HepG2 (cell line): Measurements from ENCODE around the gene ASIC2. TPM values are rescaled to one million over a fixed set of nuclear protein-coding genes. Genes with fewer than 3 reads are reported as not detected.

Experiments
- ATAC-seq: fragments of 200-7000 bp; cut with Tn5 transposase; 3 replicates; pipeline ENCODE4 v1.9.1; 2020; ENCODE audit warnings: mild to moderate bottlenecking, moderate library complexity
- BruUV-seq: library from RNA; stranded (reverse); fragments of 400-500 nt; replicated peaks from 2 replicates; lab custom pipeline; 2021; lab: Mats Ljungman, UMichigan
- CTCF ChIA-PET: fragments of 300-600 bp; formaldehyde crosslinking; extraction: SDS; loops from one replicate; lab custom pipeline; 2021; ENCODE audit warnings: low total read pairs, inconsistent platforms, low intra/inter-chr PET ratio; lab: Yijun Ruan, JAX
- POLR2A ChIA-PET: fragments of 350-600 bp; sonication (Branson Sonifier 250); formaldehyde crosslinking; loops from one replicate; lab custom pipeline; 2020; ENCODE audit warnings: antibody characterized with exemption, inconsistent platforms; lab: Yijun Ruan, JAX
- DNase-seq: peaks from one replicate; pipeline ENCODE4 v3.0.0-alpha.2; 2015; ENCODE audit warnings: low spot score
- FAIRE-seq: peaks from 3 replicates; lab custom pipeline; 2011; peaks lifted over from hg19 to GRCh38; lab: Jason Lieb, UNC
- H2AFZ ChIP-seq: one replicate; pipeline ENCODE4 v1.6.1; 2011; ENCODE audit warnings: low read length, inconsistent platforms
- H3K27ac ChIP-seq: fragments of 300-600 bp; 3 replicates; pipeline ENCODE4 v1.8.0; 2011; ENCODE audit warnings: mixed run types, mild to moderate bottlenecking, mixed read lengths, low read length, inconsistent platforms; ENCODE audit not compliant: insufficient read depth; ENCODE audit errors: extremely low read length
- H3K27me3 ChIP-seq, 2 experiments: fragments of 200-600 bp in 1 of 2; 2 replicates in 1 of 2; 3 replicates in 1 of 2; pipeline versions ENCODE4 v1.6.0 to v1.8.0; 2011; ENCODE audit warnings: low read length in 2 of 2, mild to moderate bottlenecking in 2 of 2, moderate library complexity in 2 of 2, inconsistent platforms in 1 of 2; ENCODE audit not compliant: insufficient read depth in 2 of 2, control insufficient read depth in 1 of 2
- H3K36me3 ChIP-seq, 2 experiments: fragments of 200-600 bp in 1 of 2; replicated peaks in 1 of 2; 2 replicates in 1 of 2; 3 replicates in 1 of 2; pipeline versions ENCODE4 v1.5.1 to v1.8.0; 2011; ENCODE audit warnings: low read length in 2 of 2, inconsistent platforms in 1 of 2; ENCODE audit not compliant: insufficient read depth in 2 of 2, control insufficient read depth in 1 of 2
- H3K4me1 ChIP-seq: 2 replicates; pipeline ENCODE4 v1.5.1; 2012; ENCODE audit warnings: low read length, inconsistent platforms; ENCODE audit not compliant: insufficient read depth
- H3K4me2 ChIP-seq: 2 replicates; pipeline ENCODE4 v1.6.0; 2011; ENCODE audit warnings: low read depth, low read length, inconsistent platforms
- H3K4me3 ChIP-seq, 3 experiments: fragments of 200-600 bp in 1 of 3; sonication (generic), shearing (Covaris generic) in 1 of 3; replicated peaks in 1 of 3; 2 replicates each; pipeline ENCODE4 v1.5.1; 2011 to 2016; ENCODE audit warnings: low read length in 3 of 3, inconsistent platforms in 2 of 3, low read depth in 2 of 3, mild to moderate bottlenecking in 2 of 3, control low read depth in 1 of 3, mixed read lengths in 1 of 3; ENCODE audit not compliant: insufficient read depth in 1 of 3
- H3K79me2 ChIP-seq: one replicate; pipeline ENCODE4 v1.6.1; 2011; ENCODE audit warnings: low read length, inconsistent platforms; ENCODE audit not compliant: insufficient read depth
- H3K9ac ChIP-seq: 2 replicates; pipeline ENCODE4 v1.6.0; 2011; ENCODE audit warnings: mild to moderate bottlenecking, low read depth, low read length, inconsistent platforms; ENCODE audit not compliant: insufficient read depth
- H3K9me3 ChIP-seq: 2 replicates; pipeline ENCODE4 v1.5.1; 2012; ENCODE audit warnings: mild to moderate bottlenecking, low read length
- H4K20me1 ChIP-seq: 2 replicates; pipeline ENCODE4 v1.6.0; 2011; ENCODE audit warnings: inconsistent platforms, mild to moderate bottlenecking, low read length, moderate library complexity; ENCODE audit not compliant: insufficient read depth
- KDM3A ChIP-seq: IDR thresholded peaks from 2 replicates; pipeline ENCODE4 v1.6.1; 2018; ENCODE audit warnings: low read depth, missing compliant biosample characterization
- NFKB2 ChIP-seq: sonication (generic); formaldehyde crosslinking; IDR thresholded peaks from 2 replicates; pipeline ENCODE4 v1.4.0; 2020; ENCODE audit warnings: missing genetic modification reagents, borderline replicate concordance
- NKX3-1 ChIP-seq: sonication (generic); formaldehyde crosslinking; IDR thresholded peaks from 2 replicates; pipeline ENCODE4 v1.5.0; 2020; ENCODE audit warnings: missing genetic modification reagents
- PAWR ChIP-seq: sonication (generic); formaldehyde crosslinking; IDR thresholded peaks from 2 replicates; pipeline ENCODE4 v1.4.0; 2020; ENCODE audit warnings: missing genetic modification reagents, mild to moderate bottlenecking, borderline replicate concordance
- PHF8 ChIP-seq: sonication (generic); formaldehyde crosslinking; IDR thresholded peaks from 2 replicates; pipeline ENCODE4 v1.5.0; 2020; ENCODE audit warnings: missing genetic modification reagents
- SIN3B ChIP-seq: fragments of 150-350 bp; IDR thresholded peaks from 2 replicates; pipeline ENCODE4 v1.6.1; 2014; ENCODE audit warnings: low read length
- SNRNP70 ChIP-seq: fragments of 200-400 bp; formaldehyde crosslinking; IDR thresholded peaks from 2 replicates; pipeline ENCODE4 v1.6.1; 2017; ENCODE audit warnings: mild to moderate bottlenecking, low read depth, low read length, moderate library complexity
- TEAD2 ChIP-seq: sonication (generic); formaldehyde crosslinking; IDR thresholded peaks from 2 replicates; pipeline ENCODE4 v1.9.0; 2021; ENCODE audit warnings: missing genetic modification reagents
- ZNF563 ChIP-seq: sonication (generic); formaldehyde crosslinking; IDR thresholded peaks from 2 replicates; pipeline ENCODE4 v1.8.0; 2022; ENCODE audit warnings: mild to moderate bottlenecking, moderate library complexity, missing genetic modification reagents
- ZNF572 ChIP-seq: sonication (generic); formaldehyde crosslinking; IDR thresholded peaks from 2 replicates; pipeline ENCODE4 v1.5.1; 2020; ENCODE audit warnings: mild to moderate bottlenecking, missing genetic modification reagents
- ZNF589 ChIP-seq: sonication (generic); formaldehyde crosslinking; conservative IDR thresholded peaks from 2 replicates; pipeline ENCODE4 v1.8.0; 2022; ENCODE audit warnings: mild to moderate bottlenecking, moderate library complexity, missing genetic modification reagents
- ZNF891 ChIP-seq: sonication (generic); formaldehyde crosslinking; IDR thresholded peaks from 2 replicates; pipeline ENCODE4 v1.5.0; 2020; ENCODE audit warnings: mild to moderate bottlenecking, missing genetic modification reagents
- WGBS: methylation state at CpG from one replicate; pipeline ENCODE4 v1.1.6; 2017; ENCODE audit warnings: low lambda C conversion rate; 5-methylcytosine and 5-hydroxymethylcytosine counted together
- in situ Hi-C: cut with HindIII; loops from 2 replicates; pipeline ENCODE4 v1.10.0; 2017; ENCODE audit warnings: low pct_unique_long_range_greater_than_20kb; ENCODE audit not compliant: extremely low pct_ligation_motif_present
- intact Hi-C: fragments of 100-400 bp; cut with micrococcal nuclease; formaldehyde crosslinking; loops from one replicate; pipeline ENCODE4 v1.10.0; 2022; ENCODE audit not compliant: unreplicated experiment
- polyA plus RNA-seq, 8 experiments: library from polyadenylated mRNA; depleted of rRNA in 3 of 8; stranded (reverse) in 7 of 8; unstranded in 1 of 8; fragments of >200 nt; fragmentation: Illumina TruSeq in 4 of 8; extraction: Trizol in 4 of 8; gene quantifications; 2 replicates each; pipeline versions ENCODE4 v1.2.1 to v1.2.3, GENCODE V29; 2011 to 2016; ENCODE audit warnings: low read depth in 4 of 8, missing spikeins in 1 of 8, mixed read lengths in 1 of 8; ENCODE audit not compliant: insufficient read depth in 1 of 8
- total RNA-seq, 5 experiments: library from RNA; depleted of rRNA; stranded (reverse); fragments of >200 nt; fragmentation: Illumina TruSeq; extraction: Trizol; gene quantifications; 2 replicates each; pipeline ENCODE4 v1.2.3, GENCODE V29; 2016; ENCODE audit warnings: low read depth in 1 of 5
- TF ChIP-seq, protein P1 (sequence below): IDR thresholded peaks from 2 replicates; pipeline ENCODE4 v1.6.1; 2016; ENCODE audit warnings: missing biosample characterization, missing genetic modification reagents, low read depth
- TF ChIP-seq, protein P2 (sequence below): IDR thresholded peaks from 2 replicates; pipeline ENCODE4 v1.6.1; 2016
- TF ChIP-seq, protein P3 (sequence below): sonication (generic); formaldehyde crosslinking; IDR thresholded peaks from 2 replicates; pipeline ENCODE4 v1.4.0; 2020; ENCODE audit warnings: mild to moderate bottlenecking, missing genetic modification reagents
- TF ChIP-seq, protein P4 (sequence below): fragments of 450-650 bp; IDR thresholded peaks from 2 replicates; pipeline ENCODE4 v1.6.1; 2016

Gene ASIC2
- total and polyA plus RNA-seq, 2 of the 13 experiments (the other 11 are each of a cell fraction or from before 2014, with no cell fraction given) = not detected

DNA sequence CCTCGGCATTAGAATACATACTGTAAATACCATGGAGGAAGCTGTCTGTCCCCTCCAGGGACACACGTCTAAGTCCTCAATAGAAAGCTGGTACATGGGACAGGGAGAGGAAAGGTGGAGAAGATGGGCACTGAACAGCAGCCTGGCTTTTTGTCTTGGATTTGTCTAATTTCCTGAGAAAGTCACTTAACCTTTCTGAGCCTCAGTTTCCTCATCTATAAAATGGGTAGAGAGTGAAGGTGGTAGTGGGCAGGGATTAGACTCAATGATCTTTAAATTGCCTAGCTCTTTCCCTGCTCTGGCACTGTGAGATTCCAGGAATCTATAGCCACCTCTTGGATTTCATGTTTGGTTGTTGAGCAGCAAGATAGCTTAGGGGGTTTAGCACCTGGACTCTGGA lies 96.2 kb downstream of the ASIC2 start (continued):
- TF ChIP-seq NKX3-1 (CRISPR knock-in tag) (no peak), ZNF572 (CRISPR knock-in tag) (no peak)
- TF ChIP-seq, all 625 proteins: peak for 0

DNA sequence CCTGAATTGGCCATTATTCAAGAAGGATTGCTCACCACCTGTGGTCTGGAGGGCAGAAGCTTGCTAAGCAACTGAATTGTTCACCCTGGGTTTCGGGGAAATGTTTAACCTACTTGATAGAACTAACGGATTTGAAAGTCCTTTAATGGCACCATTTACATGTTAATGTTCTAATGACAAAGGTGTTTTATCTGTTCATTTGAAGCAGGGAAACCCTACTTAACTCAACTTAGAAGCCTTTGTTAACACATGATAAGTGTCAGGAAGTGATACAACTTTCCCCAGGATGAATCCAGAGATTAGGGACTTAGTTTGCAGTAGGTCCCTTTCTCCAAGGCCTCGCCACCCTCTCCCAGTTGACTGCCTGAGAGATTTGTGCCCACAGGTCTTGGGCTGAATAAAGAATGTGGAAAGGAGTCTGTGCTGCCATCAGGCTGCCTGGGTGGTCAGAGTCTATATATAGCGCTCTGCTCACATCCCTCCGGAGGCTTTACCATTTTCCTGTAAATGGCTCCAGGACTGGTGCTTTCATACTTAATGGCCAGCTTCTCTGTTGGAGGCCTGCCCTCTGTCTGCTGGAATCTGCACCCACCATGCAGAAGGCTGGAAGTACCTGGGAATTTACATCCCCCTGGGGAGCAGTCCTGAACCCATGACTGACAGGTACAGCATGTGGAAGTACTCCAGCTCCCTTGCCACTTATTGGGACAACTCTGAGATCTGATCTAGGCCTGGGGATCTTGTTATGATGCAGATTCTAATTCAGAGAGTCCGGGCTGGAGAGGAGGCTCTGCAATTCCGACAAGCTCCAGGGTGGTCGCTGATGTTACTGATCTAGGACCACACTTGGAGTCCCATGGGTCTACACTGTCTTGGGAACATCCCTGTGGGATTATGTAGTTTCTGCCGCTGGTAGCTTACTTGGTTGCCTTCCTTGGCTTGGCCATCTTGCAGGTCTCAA lies 99.9 kb downstream of the ASIC2 start:
- FAIRE-seq (no peak), ATAC-seq (no peak), DNase-seq (no peak)
- no peaks in the 10 kb centered on the region for H3K9me3 ChIP-seq
- no peak overlapping the region for H3K4me3 ChIP-seq
- no peaks in the 10 kb centered on the region for H3K4me1 ChIP-seq
- ChIA-PET POLR2A (no interaction called here), CTCF (no interaction called here)
- no peak overlapping the region for H2AFZ ChIP-seq
- in situ Hi-C loops (no loop called here), intact Hi-C loops (no loop called here)
- H4K20me1 ChIP-seq = no peaks in the 10 kb centered on the region
- 33% methylated on average over 5 of the region's 9 CpGs for WGBS
- H3K79me2 ChIP-seq = no peaks in the 10 kb centered on the region
- TF ChIP-seq ZNF589 (CRISPR knock-in tag) (no peak), SIN3B (no peak), ZNF563 (CRISPR knock-in tag) (no peak), SNRNP70 (no peak), ZNF891 (CRISPR knock-in tag) (no peak), NFKB2 (CRISPR knock-in tag) (no peak), PAWR (CRISPR knock-in tag) (no peak), TEAD2 (CRISPR knock-in tag) (no peak), PHF8 (CRISPR knock-in tag) (no peak), KDM3A (no peak)
- TF ChIP-seq, protein P1, sequence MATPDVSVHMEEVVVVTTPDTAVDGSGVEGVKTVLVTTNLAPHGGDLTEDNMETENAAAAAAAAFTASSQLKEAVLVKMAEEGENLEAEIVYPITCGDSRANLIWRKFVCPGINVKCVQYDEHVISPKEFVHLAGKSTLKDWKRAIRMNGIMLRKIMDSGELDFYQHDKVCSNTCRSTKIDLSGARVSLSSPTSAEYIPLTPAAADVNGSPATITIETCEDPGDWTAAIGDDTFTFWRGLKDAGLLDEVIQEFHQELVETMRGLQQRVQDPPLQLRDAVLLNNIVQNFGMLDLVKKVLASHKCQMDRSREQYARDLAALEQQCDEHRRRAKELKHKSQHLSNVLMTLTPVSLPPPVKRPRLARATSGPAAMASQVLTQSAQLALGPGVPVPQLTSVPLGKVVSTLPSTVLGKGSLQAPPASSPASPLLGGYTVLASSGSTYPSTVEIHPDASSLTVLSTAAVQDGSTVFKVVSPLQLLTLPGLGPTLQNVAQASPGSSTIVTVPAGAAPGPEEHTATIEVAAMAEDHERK (CRISPR knock-in tag) = no peak
- TF ChIP-seq, protein P2, sequence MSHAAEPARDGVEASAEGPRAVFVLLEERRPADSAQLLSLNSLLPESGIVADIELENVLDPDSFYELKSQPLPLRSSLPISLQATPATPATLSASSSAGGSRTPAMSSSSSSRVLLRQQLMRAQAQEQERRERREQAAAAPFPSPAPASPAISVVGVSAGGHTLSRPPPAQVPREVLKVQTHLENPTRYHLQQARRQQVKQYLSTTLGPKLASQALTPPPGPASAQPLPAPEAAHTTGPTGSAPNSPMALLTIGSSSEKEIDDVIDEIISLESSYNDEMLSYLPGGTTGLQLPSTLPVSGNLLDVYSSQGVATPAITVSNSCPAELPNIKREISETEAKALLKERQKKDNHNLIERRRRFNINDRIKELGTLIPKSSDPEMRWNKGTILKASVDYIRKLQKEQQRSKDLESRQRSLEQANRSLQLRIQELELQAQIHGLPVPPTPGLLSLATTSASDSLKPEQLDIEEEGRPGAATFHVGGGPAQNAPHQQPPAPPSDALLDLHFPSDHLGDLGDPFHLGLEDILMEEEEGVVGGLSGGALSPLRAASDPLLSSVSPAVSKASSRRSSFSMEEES (CRISPR knock-in tag) = no peak
- TF ChIP-seq, protein P3, sequence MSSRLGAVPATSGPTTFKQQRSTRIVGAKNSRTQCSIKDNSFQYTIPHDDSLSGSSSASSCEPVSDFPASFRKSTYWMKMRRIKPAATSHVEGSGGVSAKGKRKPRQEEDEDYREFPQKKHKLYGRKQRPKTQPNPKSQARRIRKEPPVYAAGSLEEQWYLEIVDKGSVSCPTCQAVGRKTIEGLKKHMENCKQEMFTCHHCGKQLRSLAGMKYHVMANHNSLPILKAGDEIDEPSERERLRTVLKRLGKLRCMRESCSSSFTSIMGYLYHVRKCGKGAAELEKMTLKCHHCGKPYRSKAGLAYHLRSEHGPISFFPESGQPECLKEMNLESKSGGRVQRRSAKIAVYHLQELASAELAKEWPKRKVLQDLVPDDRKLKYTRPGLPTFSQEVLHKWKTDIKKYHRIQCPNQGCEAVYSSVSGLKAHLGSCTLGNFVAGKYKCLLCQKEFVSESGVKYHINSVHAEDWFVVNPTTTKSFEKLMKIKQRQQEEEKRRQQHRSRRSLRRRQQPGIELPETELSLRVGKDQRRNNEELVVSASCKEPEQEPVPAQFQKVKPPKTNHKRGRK (CRISPR knock-in tag) = no peak
- TF ChIP-seq, protein P4, sequence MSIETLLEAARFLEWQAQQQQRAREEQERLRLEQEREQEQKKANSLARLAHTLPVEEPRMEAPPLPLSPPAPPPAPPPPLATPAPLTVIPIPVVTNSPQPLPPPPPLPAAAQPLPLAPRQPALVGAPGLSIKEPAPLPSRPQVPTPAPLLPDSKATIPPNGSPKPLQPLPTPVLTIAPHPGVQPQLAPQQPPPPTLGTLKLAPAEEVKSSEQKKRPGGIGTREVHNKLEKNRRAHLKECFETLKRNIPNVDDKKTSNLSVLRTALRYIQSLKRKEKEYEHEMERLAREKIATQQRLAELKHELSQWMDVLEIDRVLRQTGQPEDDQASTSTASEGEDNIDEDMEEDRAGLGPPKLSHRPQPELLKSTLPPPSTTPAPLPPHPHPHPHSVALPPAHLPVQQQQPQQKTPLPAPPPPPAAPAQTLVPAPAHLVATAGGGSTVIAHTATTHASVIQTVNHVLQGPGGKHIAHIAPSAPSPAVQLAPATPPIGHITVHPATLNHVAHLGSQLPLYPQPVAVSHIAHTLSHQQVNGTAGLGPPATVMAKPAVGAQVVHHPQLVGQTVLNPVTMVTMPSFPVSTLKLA = no peak
- H3K4me2 ChIP-seq = no peak overlapping the region
- BruUV-seq = no TSS peak
- no peak overlapping the region for H3K27ac ChIP-seq
- no peaks in the 10 kb centered on the region for H3K36me3 ChIP-seq
- H3K9ac ChIP-seq = no peak overlapping the region
- peaks cover 0 to 3% of the 10 kb centered on the region in 2 experiments; a peak in 1 of 5 replicates for H3K27me3 ChIP-seq
